SK-N-SH treated with all-trans-retinoic acid at 6 μM for 48 hours (cell line): ENCODE results near the gene SHC4.

Experiments
- ARNTL ChIP-seq: fragments of 450-650 bp; formaldehyde crosslinking; IDR thresholded peaks from 2 replicates; pipeline ENCODE4 v1.5.0; 2020; ENCODE audit warnings: low read depth, mild to moderate bottlenecking, moderate library complexity, borderline replicate concordance
- CSDC2 ChIP-seq: fragments of 250-450 bp; sonication (Bioruptor Pico); IDR thresholded peaks from 2 replicates; pipeline ENCODE4 v1.5.0; 2020; ENCODE audit warnings: mild to moderate bottlenecking, moderate library complexity
- ESRRG ChIP-seq: fragments of 250-450 bp; sonication (Bioruptor Pico); IDR thresholded peaks from 2 replicates; pipeline ENCODE4 v1.6.1; 2021; ENCODE audit warnings: mild to moderate bottlenecking
- OSR1 ChIP-seq: fragments of 250-450 bp; sonication (Bioruptor Pico); IDR thresholded peaks from 2 replicates; pipeline ENCODE4 v1.8.0; 2022; ENCODE audit warnings: moderate library complexity, mild to moderate bottlenecking, inconsistent platforms
- PATZ1 ChIP-seq: fragments of 250-450 bp; sonication (Bioruptor Pico); IDR thresholded peaks from 2 replicates; pipeline ENCODE4 v1.8.0; 2020; ENCODE audit warnings: mild to moderate bottlenecking, moderate library complexity, borderline replicate concordance
- ZFP3 ChIP-seq: fragments of 250-450 bp; sonication (Bioruptor Pico); IDR thresholded peaks from 2 replicates; pipeline ENCODE4 v1.5.0; 2020; ENCODE audit warnings: mild to moderate bottlenecking, moderate library complexity
- ZFP30 ChIP-seq: fragments of 450-650 bp; formaldehyde crosslinking; IDR thresholded peaks from 2 replicates; pipeline ENCODE4 v1.5.0; 2022; ENCODE audit warnings: mild to moderate bottlenecking, moderate library complexity

- TF ChIP-seq PATZ1 (CRISPR knock-in tag) (no peak), ARNTL (CRISPR knock-in tag) (no peak), CSDC2 (no peak), ZFP3 (no peak), ZFP30 (CRISPR knock-in tag) (no peak), ESRRG (CRISPR knock-in tag) (no peak), OSR1 (CRISPR knock-in tag) (no peak)
Observed at GRCh38 chr15:48954538-48954937, 9.2 kb downstream of the SHC4 start.
